Hematopoietic multipotent progenitor cell (in vitro differentiated cells): ENCODE measurements around the gene PSMA5. TPM values are rescaled to one million over a fixed set of nuclear protein-coding genes. Genes with fewer than 3 reads are reported as not detected.
"Not testable (repeated sequence)": the region's sequence is repeated elsewhere in the genome, so short reads cannot be mapped to it uniquely, and the experiment has no call there.

Experiments
- DNase-seq, 3 donors: peaks; one replicate each; pipeline ENCODE4 v3.0.0-alpha.2; 2011 to 2015; ENCODE audit warnings: low read depth in 2 of 3, low spot score in 2 of 3
- total RNA-seq: library from RNA; depleted of rRNA; stranded (reverse); fragments of >200 nt; gene quantifications from one replicate; pipeline ENCODE4 v1.2.3, GENCODE V29; 2012

Gene PSMA5
- total RNA-seq, 1 donor, result 30.7 TPM

DNA sequence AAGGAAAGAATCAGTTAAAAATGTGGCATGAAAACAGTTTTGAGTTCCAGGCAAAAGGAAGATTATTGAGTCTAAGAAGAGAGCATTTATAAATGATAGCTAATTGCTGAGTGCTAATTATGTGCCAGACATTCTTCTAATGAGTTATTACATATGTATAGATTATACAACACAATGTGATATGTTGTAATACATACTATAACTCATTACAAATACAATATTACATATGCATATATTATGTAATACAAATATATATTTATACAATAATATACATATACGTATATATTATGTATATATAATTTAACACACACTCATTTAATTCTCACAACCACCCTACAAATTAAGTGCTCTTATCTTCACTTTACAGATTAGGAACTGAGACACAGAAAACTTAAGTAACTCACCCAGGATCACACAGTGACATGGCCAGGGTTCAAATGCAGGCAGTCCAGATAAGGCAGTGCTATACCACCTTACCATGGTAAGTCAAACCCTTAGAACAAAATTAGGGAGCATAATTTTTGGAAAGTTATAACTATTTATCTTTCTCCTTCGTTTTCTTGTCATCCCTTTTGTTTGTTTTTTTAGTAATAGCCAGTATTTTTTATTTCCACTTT lies 32.5 kb downstream of the PSMA5 start:
- DNase-seq, result no peak

DNA sequence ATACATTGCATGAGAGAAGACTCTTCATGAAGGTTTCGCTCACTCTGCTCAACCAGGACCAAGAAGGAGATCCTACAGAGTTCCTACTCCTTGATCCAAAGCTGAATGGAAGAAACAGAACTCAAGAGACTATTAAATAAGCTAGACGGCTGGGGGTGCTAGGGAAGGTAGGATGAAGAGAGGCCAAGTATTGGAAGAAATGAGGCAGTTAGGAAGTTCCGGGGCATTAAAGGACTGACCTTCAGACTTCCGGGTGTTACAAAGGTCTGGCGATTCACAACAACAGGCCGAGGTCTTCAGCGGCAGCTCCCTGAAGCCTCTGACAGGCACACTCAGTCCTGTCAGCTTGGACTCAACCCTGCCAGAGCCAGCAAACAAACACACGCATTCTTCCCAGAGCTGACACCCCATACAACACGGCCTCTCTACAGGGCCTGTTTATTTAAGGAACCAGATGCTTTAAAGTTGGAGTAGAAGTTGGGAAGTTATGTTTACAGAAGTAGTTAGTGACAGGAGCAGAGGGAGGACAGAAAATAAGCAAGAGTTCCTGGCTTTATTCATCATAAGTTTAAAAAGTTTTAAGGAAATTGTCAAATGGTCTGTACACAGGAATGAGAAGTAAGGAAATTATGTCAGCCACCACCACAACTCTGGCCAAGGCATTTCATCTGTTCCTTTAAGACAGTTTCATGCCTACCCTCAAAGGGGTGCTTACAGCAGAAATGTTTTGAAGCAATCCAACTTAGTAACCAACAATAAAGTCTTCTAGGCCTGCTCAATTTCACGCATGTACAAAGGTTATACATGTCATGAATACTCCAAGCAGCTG lies 33.2 kb downstream of the PSMA5 start:
- no peak for DNase-seq

DNA sequence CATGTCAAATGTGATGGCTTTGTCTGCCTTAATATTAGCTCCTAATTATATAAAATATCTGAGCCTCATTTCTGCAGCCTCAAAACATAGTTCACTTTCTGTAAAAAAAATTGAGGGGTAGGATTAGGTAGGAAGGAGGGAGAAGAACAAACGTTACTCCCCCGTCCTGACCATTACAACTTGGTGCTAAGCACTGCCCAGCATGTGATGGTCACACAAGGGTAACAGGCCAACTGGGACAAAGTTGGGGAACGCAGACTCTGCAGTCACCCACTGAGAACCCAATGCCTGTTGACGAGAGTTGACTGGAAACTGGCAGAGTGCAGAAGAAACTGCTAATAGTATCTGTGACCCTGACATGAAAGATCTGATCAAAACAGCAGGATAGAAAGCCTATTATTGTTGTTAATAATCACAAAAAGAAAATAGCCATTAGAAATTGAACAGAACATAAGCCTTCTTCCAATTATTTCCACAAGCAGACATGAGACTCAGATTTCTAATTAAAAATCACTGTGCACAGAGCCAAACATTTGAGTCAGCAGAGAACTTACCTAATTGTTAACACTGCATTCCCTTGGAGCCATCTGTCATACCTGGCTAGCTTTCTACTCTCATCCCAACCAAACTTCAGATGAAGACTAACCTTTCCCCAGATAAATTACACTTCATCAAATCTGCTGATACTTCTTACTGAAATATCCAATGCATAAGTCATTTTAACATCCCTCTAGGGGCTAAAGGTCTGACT lies 34.0 kb downstream of the PSMA5 start:
- no peak for DNase-seq

DNA sequence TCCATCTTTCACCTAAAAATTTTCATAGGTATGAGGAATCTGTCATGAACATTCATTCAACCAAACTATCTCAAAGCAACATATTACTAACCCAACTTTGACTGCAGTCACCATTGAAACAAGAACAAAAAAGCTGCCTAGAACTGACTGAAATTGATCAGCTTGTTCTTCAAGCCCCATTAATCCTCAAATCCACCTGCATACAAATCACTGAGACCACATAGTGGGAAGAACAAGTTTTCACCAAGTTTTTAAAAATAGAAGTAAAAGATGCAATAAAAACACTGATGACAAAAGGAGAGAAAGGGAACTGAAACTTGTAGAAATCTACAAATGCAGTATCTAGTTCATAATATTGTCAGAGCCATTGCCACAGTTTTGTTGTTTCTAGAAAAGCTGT lies 34.6 kb downstream of the PSMA5 start:
- DNase-seq, result no peak

DNA sequence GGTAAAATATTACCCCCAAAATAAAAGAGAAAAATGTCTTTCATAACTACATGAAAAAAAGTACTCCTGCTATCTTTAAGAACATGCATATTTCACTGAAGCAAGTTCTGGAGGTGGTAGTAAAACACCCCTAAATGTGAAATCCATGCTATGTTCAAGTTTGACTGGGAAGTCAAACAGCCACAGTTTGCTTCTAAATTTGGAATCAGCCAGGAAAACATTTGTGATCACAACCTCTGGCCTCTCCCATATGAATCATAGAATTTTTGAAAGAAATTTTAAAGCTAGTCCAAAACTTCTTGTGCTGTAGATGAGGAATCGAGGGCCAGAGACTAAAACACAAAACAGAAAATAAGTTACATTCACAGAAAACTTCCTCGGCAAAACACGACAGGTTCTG lies 35.1 kb downstream of the PSMA5 start:
- DNase-seq, result no peak

DNA sequence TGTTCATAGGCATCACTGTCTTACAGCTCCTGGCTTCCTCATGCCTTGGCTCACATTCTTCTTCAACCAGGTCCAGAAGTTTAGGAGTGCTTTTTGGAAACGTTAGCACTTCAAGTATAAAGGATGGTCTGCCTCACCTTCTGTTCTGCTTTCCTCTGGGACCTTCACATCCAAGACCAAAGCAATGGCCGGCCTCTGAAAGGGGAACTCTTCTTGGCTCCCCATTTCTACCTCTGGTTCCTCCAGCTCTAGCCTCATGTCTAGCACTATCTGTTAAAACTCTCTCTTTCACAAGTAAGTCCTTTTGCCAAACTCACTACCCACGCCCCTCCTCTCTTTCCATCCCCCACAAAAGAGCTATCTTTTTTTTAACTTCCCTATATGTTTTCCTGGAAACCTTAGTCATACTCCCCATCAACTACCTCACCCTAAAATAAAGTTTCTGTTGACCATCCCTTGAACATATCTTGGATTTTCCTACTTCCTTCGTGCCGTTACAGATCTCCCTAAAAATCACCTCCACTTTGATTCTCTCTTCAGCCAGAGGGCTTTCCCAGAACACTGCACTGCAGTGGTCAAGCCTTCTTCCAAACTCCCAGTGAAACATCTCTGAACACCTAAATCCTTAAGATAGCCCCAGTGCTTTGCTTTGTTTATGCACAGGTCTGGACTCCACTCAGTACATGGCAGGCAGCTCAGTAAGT lies 36.5 kb downstream of the PSMA5 start:
- no peak for DNase-seq

DNA sequence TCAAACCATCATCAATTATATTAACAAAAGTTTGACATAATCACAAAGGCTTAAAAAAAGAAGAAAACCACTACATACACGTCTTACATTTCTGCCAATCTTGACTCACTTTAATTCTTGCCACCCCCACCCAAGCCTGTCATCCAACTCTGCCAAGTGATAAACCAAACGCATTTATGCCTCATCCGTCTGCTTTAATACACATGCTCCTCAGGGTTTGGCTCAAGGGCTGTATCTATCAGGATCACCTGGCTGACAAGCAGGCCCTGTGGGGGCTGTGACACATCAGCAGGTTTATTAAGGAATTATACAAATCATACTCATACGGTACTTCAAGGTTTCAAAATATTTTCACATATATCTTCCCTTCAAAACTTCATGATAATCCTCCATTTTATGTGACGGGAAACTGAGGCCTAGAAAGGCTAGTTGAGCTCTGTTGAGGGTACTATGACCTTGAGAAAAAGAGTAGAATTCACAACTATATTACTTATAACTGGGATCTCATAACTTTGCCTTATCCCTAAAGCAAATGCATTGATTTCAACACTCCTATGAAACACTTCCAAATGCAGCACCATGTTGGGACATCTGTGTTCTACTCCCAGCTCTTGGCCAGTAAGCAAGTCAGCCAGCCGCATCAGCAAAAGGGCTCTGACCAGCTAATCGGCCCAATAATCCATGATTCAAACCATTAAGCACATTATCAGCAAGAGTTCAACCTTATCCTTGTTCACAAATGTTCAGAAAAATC lies 37.2 kb downstream of the PSMA5 start:
- no peak for DNase-seq

DNA sequence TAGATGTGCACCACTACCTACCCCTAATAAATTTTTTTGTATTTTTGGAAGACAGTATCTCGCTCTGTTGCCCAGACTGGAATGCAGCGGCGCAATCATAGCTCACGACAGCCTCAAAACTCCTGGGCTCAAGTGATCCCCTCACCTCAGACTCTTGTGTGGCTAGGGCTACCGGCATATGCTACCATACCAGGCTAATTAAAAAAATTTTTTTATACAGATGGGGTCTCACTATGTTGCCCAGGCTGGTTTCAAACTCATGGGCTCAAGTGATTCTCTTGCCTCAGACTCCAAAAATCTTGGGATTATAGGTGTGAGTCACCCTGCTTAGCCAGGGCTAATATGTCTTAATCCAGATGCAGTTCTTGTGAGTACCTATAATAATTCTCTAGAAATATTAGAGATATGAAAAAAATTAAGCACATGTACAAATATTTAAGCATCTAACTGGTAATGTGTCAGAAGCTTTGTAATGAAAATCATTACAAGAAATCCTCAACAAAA lies 38.0 kb downstream of the PSMA5 start:
- DNase-seq, result no peak

DNA sequence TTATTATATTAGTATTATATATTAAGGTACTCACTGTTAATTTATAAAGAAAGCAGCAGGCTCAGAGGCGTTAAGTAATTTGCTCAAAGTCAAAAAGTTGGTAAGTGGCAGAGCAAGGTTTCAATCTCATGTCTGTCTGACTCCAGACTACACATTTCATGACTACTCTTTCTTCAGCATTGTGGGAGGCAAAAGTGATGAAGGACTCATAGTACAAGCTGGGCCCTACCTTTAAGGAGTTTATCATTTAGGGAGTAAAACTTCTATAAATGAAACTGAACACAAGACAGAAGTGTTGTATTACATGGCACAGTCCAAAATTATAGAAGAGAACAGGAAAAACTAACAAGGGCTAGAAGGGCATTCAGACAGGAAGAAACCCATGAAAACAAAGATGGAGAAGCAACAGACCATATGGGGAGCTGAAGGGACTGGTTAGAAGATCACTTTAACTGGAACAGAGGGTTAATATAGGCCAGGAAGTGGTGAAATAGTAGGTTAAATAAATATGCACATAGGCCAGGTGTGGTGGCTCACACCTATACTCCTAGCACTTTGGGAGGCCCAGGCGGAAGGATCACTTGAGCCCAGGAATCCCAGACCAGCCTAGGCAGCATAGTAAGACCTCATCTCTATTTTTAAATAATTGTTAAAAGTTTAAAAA lies 40.1 kb downstream of the PSMA5 start:
- DNase-seq, result no peak

DNA sequence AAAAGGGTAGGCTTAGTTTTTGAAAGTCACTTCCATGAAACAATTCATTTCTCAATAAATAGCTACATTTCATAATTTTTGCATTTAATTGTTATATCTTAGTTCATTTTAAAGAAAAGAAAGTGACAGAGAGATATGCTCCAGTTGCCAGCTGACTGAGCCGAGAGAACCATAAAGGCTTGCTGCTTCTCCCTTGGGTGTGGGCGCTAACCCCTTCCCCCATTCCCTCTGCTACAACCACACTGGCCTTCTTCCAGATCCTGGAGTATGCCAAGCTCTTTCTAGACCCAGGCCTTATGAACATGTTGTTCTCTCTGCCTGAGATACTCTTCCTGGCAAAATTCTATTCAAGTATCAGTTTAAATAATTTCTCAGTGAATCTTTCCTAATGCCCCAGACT lies 40.8 kb downstream of the PSMA5 start:
- DNase-seq, result no peak

DNA sequence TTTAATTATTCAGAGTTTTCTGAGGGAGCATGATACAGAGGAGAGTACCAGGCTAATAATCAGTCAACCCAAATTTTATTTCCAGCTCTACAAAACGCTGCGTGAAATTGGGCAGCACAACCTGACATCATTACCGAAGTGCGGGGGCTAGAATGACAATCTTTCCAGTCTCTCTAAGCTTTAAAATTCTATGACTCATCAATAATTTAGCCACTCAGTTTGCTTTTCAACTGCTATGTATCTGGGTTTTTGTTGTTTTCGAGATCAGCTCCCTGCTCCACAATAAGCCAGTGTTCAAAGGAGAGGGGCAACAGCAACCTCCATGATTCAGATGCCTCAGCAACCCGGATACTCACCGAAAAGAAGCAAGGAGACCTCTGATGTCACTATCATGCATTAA lies 42.4 kb downstream of the PSMA5 start:
- DNase-seq, result no peak

DNA sequence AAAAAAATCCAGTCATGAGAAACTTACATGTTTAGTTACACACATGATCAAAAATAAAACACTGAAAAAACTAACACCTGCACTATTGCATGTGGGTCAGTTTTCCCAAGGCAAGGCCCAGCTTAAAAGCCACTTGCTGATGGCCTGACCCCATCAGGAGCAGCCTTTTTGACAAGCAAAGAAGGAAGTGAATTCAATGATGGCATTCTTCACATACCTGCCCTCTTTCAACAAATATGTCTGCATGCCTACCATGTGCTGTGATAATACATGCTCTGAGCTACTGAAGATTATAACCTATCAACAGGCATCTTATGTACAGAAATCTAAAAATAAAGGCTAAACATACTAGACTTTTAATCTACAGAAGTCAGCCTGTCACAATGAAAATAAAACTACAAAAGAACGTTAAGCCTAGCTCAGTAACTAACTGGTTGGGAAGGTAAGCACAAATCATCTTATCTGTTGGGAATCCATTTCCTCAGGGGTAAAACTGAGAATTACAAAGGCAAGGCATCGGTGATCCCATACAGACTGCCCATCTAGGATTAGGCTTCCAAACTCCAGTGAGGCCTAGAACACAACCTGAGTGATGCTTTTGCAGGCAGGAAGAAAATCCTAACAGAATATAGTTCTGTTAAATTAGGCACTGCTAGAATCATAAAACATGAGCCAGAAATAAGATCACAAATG lies 43.0 kb downstream of the PSMA5 start:
- no peak for DNase-seq

DNA sequence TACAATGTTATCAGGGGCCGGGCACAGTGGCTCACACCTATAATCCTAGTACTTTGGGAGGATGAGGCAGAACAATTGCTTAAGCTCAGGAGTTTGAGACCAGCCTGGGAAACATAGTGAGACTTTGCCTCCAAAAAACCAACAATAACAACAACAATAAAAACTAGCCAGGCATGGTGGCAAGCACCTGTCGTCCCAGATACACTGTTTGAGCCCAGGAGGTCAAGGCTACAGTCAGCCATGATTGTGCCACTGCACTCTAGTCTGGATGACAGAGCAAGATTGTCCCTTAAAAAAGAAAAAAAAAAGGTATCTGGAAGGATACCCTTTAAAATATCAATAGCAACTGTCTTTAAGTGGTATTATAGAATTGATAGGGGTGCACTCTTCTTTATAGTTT lies 44.7 kb downstream of the PSMA5 start:
- no peak for DNase-seq

DNA sequence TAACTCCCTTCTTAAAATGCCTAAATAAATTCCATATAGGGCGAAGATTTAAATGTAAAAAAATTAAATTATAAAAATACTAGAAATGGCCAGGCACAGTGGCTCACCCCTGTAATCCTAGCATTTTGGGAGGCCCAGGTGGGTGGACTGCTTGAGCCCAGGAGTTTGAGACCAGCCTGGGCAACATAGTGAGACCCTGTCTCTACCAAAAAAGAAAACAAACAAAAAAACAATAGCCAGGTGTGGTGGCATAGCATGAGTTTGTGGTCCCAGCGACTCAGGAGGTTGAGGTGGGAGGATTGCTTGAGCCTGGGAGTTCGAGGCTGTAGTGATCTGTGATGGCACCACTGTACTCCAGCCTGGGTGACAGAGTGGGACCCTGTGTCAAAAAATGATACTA lies 46.3 kb downstream of the PSMA5 start:
- no peak for DNase-seq

DNA sequence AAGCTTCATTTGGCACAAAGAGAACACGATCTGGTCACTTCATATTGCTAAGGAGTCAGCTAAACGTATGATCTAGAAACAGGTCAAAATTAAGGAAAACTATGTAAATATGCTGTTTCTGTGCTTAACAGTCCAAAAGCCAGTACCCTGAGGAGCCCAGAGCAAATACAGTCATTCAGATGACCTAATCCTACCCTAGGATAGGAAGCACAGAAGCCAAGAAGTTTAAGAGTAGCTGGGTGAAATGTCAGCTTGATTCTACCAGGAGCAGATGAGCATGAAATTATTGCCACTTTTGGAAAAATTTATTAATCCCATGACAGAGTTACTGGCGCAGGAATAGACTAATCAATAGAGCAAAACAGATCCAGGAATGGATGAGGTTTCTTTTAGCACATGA lies 46.8 kb downstream of the PSMA5 start:
- no peak for DNase-seq

DNA sequence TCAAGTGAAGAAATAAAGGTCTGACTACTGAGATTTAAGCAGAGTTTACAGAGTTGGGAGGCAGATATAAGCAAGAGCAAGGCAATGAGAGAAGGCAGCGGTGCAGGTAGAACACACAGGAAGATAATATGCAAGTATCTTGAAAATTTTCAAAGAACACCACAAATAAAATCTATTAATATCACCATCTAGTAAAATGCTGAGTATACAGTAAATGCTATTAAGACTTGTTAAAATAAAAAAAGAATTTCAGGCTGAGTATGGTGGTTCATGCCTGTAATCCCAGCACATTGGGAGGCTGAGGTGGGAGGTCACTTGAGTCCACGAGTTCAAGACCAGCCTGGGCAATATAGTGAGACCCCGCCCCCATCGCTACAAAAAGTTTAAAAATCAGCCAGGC lies 48.5 kb downstream of the PSMA5 start:
- no peak for DNase-seq

DNA sequence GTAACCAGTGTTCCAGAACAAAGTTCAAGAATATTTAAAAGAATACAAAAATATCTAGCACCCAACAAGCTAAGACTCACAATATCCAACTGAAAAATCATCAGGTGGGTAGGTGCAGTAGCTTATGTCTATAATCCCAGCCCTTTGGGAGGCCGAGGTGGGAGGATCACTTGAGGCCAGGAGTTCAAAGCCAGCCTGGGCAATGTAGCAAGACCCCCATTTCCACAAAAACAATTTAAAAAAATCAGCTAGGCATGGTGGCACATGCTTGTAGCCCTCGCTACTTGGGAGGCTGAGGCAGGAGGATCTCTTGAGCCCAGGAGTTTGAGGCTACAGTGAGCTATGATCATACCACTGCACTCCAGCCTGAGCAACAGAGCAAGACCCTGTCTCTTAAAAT lies 52.6 kb downstream of the PSMA5 start:
- not testable (repeated sequence) for DNase-seq

DNA sequence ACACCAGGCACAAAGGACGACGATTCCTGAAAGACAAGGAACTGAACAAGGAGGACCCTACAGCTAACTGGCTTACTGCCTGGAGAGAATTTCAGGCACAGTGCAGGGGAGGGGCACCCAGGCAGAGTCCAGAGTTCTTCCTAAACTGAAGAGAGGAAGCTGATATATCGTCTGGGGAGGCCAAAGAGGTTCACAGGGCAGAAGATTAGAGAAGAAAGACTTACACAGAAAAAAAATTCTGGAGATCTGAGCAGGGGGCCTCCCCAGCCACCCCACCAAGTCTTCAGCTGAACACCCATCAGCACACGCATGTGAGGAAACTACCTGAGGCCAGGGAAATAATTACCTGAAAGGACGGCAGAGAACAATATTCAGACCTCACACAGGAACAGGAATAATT lies 53.1 kb downstream of the PSMA5 start:
- no peak for DNase-seq

DNA sequence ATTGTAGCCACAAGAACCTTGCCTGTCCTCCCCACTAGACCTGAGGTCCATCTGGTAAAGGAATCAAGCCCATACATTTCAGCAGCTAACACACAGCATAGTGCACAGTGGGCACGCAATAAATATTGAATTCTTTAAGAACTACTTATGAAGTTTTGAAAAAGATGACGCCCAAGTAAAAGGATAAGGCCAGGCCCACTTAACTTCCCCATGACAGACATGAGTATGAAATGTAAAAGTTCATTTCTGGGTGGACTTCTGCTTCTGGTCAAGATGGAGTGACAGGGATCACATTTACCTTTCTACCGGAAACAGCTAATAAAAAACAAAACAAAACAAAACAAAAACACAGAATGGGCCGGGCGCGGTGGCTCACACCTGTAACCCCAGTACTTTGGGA lies 54.0 kb downstream of the PSMA5 start:
- DNase-seq, result no peak
